ENCODE measurements around the gene PRKCH. TPM values are rescaled to one million over a fixed set of nuclear protein-coding genes. Genes with fewer than 3 reads are reported as not detected.
A peak's percentile ranks its signal among the peaks of the same experiment; 100 is the strongest.
"Not testable (repeated sequence)": the region's sequence is repeated elsewhere in the genome, so short reads cannot be mapped to it uniquely, and the experiment has no call there.

Gene PRKCH
- total RNA-seq, 3 donors from 2014 or later (not counting 1 experiment from before 2014, with no cell fraction given) = 610 to 756 (median 618) TPM

DNA sequence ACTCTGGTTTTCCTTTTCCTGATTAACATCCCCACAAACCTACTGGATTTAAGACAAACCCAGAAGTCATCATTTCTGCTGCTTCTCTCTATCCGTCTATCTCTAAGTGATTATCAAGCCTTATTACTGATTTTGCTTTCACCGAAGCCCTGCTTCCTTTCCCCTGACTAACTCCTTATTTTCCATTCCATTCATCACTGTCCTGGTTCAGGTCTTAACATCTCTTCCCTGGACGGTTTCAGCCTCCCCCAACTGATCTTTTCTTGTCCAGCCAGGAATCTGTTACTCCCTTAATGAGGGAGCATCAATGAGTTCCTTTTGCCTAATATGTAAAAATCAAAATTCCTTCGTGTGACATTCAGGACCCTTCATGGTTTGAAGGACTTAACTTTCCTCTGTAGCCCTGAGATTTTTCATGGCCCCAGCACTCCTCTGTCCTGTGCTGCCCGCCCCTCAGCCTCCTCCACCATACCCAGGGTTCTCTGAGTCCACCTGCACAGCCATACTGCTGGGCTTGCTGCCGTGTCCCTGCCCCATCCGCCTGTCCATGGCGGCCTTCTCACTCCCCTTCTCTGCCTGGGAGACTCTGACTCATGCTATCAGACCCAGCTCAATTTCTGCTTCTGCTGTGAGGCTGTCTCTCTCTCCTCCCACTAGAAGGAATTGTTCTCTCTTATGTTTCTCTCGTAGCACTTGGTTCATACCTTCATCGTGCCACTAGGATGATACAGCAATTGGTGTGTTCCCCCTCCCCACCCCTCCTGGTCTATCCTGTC, 206.1 kb downstream of the PRKCH start:
- 66% methylated on average over 9 of the region's 10 CpGs for WGBS (ENCODE audit: insufficient coverage)
- intact Hi-C loops (cut with micrococcal nuclease) = loop anchor here (2.0 kb wide), 1 partner anchor 51 kb away; no protein-coding TSS in a partner anchor
- peak in 1 of 3 donors; percentile 11 for ATAC-seq

DNA sequence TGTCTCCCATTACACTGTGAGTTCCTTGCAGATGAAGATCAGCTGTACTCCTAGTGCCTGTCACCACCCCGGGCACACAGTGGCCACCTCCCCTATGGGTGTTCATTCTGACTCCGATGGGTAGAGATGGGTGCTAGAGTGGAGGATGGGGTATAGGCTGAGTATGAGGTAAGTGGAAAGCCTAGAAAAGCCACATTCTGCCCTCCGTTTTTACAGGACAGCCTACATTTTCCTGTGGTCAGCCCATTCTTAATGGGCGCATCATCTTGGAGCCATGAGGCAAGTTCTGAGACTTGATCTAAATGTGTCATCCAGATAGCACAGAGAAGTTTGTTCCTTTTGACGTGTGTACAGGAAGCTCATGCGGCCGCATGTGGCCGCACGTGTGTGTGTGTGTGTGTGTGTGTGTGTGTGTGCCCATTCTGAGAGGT, 207.2 kb downstream of the PRKCH start:
- intact Hi-C loops (cut with micrococcal nuclease) = no loop called here
- peak; percentile 64 to 80 (median 78) for ATAC-seq
- Mint-ChIP-seq H3K4me3 (peak overlapping the region; percentile 74), H3K36me3 (peaks cover 21% of the 10 kb centered on the region), H3K27me3 (ENCODE audit: low read depth in 2 of 2) (no peaks in the 10 kb centered on the region), H3K4me1 (peaks cover 81 to 84% of the 10 kb centered on the region in 2 donors), H3K9me3 (peaks cover 0 to 2% of the 10 kb centered on the region in 2 donors), H3K27ac (peak overlapping the region in 1 of 2 donors; percentile 98)
- Histone ChIP-seq H3K4me1 (ENCODE audit: control insufficient read depth, insufficient read depth, low read length) (peaks cover 60% of the 10 kb centered on the region), H3K27ac (ENCODE audit: low read length) (peak overlapping the region; percentile 64), H3K9me3 (ENCODE audit: control insufficient read depth, insufficient read depth, low read length) (no peaks in the 10 kb centered on the region), H3K36me3 (ENCODE audit: control insufficient read depth, insufficient read depth, low read length) (peaks cover 41% of the 10 kb centered on the region), H3K4me3 (ENCODE audit: low read length) (no peak overlapping the region), H3K27me3 (ENCODE audit: control insufficient read depth, insufficient read depth, low read length) (no peaks in the 10 kb centered on the region)
- TF ChIP-seq, protein P1, sequence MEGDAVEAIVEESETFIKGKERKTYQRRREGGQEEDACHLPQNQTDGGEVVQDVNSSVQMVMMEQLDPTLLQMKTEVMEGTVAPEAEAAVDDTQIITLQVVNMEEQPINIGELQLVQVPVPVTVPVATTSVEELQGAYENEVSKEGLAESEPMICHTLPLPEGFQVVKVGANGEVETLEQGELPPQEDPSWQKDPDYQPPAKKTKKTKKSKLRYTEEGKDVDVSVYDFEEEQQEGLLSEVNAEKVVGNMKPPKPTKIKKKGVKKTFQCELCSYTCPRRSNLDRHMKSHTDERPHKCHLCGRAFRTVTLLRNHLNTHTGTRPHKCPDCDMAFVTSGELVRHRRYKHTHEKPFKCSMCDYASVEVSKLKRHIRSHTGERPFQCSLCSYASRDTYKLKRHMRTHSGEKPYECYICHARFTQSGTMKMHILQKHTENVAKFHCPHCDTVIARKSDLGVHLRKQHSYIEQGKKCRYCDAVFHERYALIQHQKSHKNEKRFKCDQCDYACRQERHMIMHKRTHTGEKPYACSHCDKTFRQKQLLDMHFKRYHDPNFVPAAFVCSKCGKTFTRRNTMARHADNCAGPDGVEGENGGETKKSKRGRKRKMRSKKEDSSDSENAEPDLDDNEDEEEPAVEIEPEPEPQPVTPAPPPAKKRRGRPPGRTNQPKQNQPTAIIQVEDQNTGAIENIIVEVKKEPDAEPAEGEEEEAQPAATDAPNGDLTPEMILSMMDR (IDR thresholded peaks at IDR 0.05) = no peak
- peak; percentile 31 to 56 for DNase-seq
- WGBS (ENCODE audit: insufficient coverage) = 27% methylated on average over 8 of the region's 9 CpGs

More for the DNA sequence above, 206.1 kb downstream of the PRKCH start:
- Histone ChIP-seq H3K9me3 (ENCODE audit: control insufficient read depth, insufficient read depth, low read length) (no peaks in the 10 kb centered on the region), H3K36me3 (ENCODE audit: control insufficient read depth, insufficient read depth, low read length) (peaks cover 33% of the 10 kb centered on the region), H3K27me3 (ENCODE audit: control insufficient read depth, insufficient read depth, low read length) (no peaks in the 10 kb centered on the region), H3K27ac (ENCODE audit: low read length) (peak overlapping the region; percentile 64), H3K4me1 (ENCODE audit: control insufficient read depth, insufficient read depth, low read length) (peaks cover 56% of the 10 kb centered on the region), H3K4me3 (ENCODE audit: low read length) (no peak overlapping the region)
- H3K4me3 Mint-ChIP-seq = peak overlapping the region; percentile 43
- no peak for DNase-seq
- peaks cover 0 to 2% of the 10 kb centered on the region in 2 donors for H3K9me3 Mint-ChIP-seq
- peaks cover 21% of the 10 kb centered on the region for H3K36me3 Mint-ChIP-seq
- H3K27me3 Mint-ChIP-seq (ENCODE audit: low read depth in 2 of 2) = no peaks in the 10 kb centered on the region
- TF ChIP-seq, protein P1 (IDR thresholded peaks at IDR 0.05) = no peak
- H3K4me1 Mint-ChIP-seq = peaks cover 80 to 84% of the 10 kb centered on the region in 2 donors
- H3K27ac Mint-ChIP-seq = peak overlapping the region in 1 of 2 donors; percentile 98

DNA sequence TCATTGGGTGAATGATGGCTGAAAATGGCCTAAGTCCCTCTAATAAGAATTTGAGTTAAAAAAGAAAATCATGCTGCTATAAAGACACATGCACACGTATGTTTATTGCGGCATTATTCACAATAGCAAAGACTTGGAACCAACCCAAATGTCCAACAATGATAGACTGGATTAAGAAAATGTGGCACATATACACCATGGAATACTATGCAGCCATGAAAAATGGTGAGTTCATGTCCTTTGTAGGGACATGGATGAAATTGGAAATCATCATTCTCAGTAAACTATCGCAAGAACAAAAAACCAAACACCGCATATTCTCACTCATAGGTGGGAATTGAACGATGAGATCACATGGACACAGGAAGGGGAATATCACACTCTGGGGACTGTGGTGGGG, 208.0 kb downstream of the PRKCH start:
- H3K27me3 ChIP-seq (ENCODE audit: control insufficient read depth, insufficient read depth, low read length); DNase-seq; ATAC-seq; H3K9me3 ChIP-seq (ENCODE audit: control insufficient read depth, insufficient read depth, low read length); intact Hi-C loops (cut with micrococcal nuclease); H3K27me3 Mint-ChIP-seq (ENCODE audit: low read depth in 2 of 2); H3K9me3 Mint-ChIP-seq; H3K4me3 Mint-ChIP-seq; H3K4me3 ChIP-seq (ENCODE audit: low read length): not testable (repeated sequence)
- Mint-ChIP-seq H3K4me1 (peaks cover 81 to 84% of the 10 kb centered on the region in 2 donors), H3K36me3 (peaks cover 21% of the 10 kb centered on the region), H3K27ac (peak overlapping the region in 1 of 2 donors; percentile 98)
- no CpG with 5 or more reads among the region's 5 CpGs for WGBS (ENCODE audit: insufficient coverage)
- Histone ChIP-seq H3K27ac (ENCODE audit: low read length) (peak overlapping the region; percentile 64), H3K36me3 (ENCODE audit: control insufficient read depth, insufficient read depth, low read length) (peaks cover 49% of the 10 kb centered on the region), H3K4me1 (ENCODE audit: control insufficient read depth, insufficient read depth, low read length) (peaks cover 57% of the 10 kb centered on the region)

DNA sequence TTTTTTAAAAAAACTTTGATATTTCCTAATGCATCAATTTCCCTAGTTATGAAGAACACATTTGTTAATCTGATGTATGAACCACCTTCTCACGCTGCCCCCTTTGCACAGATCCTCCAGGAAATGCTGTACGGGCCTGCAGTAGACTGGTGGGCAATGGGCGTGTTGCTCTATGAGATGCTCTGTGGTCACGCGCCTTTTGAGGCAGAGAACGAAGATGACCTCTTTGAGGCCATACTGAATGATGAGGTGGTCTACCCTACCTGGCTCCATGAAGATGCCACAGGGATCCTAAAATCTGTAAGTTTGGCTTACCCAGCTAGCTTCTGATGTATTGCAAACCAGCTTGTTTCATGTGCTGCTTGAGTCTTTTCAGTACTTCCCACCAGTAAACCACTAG, 208.9 kb downstream of the PRKCH start:
- H3K36me3 ChIP-seq (ENCODE audit: control insufficient read depth, insufficient read depth, low read length) = peaks cover 56% of the 10 kb centered on the region
- TF ChIP-seq, protein P1 (IDR thresholded peaks at IDR 0.05) = no peak
- peaks cover 81 to 84% of the 10 kb centered on the region in 2 donors for H3K4me1 Mint-ChIP-seq

More for the DNA sequence above, 208.9 kb downstream of the PRKCH start:
- Mint-ChIP-seq H3K27me3 (ENCODE audit: low read depth in 2 of 2) (no peaks in the 10 kb centered on the region), H3K4me3 (no peak overlapping the region), H3K9me3 (peaks cover 0 to 2% of the 10 kb centered on the region in 2 donors), H3K36me3 (peaks cover 28% of the 10 kb centered on the region), H3K27ac (peak overlapping the region; percentile 86)
- DNase-seq (no peak), ATAC-seq (no peak)
- WGBS (ENCODE audit: insufficient coverage) = 81% methylated on average over 6 of the region's 6 CpGs
- no peak overlapping the region for H3K27ac ChIP-seq (ENCODE audit: low read length)
- no peaks in the 10 kb centered on the region for H3K9me3 ChIP-seq (ENCODE audit: control insufficient read depth, insufficient read depth, low read length)
- H3K27me3 ChIP-seq (ENCODE audit: control insufficient read depth, insufficient read depth, low read length) = no peaks in the 10 kb centered on the region
- H3K4me3 ChIP-seq (ENCODE audit: low read length) = no peak overlapping the region
- intact Hi-C loops (cut with micrococcal nuclease) = no loop called here
- H3K4me1 ChIP-seq (ENCODE audit: control insufficient read depth, insufficient read depth, low read length) = peaks cover 48% of the 10 kb centered on the region

Measured in natural killer cell (primary cell).